ENCODE measurements around the gene TMEM132C. TPM values are rescaled to one million over a fixed set of nuclear protein-coding genes. Genes with fewer than 3 reads are reported as not detected.

The TMEM132C gene
- total RNA-seq, 1 donor from 2014 or later, result 0.29 TPM

DNA sequence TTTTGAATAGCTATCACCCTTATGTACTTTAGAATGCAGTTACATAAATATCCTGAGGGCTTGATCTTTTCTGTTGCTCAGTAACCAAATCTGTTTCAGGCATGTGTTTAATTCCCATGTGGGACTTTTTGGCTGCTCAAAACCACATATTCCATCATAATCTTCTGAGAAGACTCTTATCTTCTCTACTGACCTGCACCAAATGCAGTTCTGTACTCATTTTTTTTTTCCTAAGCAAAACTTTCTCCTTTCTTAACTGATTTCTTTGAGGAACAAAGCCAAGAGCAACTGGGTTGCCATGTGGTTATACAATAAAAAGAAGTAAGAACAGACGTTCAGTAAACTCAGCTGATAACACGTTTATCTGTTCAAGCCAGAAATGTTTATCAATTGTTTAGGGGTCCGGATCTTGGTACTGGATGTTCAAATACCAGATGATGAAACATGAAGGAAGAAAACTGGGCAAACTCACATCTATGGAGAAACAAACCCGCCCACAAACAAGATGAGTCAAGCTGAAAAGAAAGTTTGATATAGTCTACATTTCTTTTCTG is 50.1 kb downstream of the TMEM132C start:
- no peaks in the 10 kb centered on the region for H3K36me3 Mint-ChIP-seq (ENCODE audit: insufficient read depth)
- H3K4me3 Mint-ChIP-seq (ENCODE audit: low read depth), result no peak overlapping the region
- no peak for DNase-seq (ENCODE audit: low spot score, unreplicated experiment)
- no peak overlapping the region for H3K27ac Mint-ChIP-seq
- peaks cover 9% of the 10 kb centered on the region for H3K9me3 Mint-ChIP-seq (ENCODE audit: low read depth)
- TF ChIP-seq CTCF (IDR thresholded peaks at IDR 0.05; ENCODE audit: unreplicated experiment), result no peak
- peaks cover 31% of the 10 kb centered on the region for H3K27me3 Mint-ChIP-seq
- H3K4me1 Mint-ChIP-seq (ENCODE audit: low read depth), result peaks cover 11% of the 10 kb centered on the region

DNA sequence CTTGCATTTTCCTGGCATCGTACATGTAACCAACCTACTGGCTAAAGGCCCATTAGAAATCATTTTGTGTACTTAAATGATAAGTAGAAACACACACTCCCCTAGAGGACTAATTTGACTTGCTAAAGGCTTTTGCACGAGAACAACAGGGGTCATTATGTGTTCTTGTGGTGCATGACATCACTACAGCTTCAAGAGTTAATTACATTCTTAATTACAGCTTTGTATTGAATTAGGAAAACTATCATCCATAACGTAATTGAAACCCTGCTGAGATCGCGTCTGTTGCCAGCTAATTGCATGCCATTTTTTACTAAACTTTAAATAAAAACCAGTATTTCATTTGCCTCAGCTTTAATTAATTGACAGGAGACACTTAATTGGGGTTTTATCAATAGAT is 51.4 kb downstream of the TMEM132C start:
- Mint-ChIP-seq H3K36me3 (ENCODE audit: insufficient read depth) (no peaks in the 10 kb centered on the region), H3K4me1 (ENCODE audit: low read depth) (peaks cover 11% of the 10 kb centered on the region), H3K9me3 (ENCODE audit: low read depth) (peaks cover 11% of the 10 kb centered on the region), H3K27me3 (peaks cover 23% of the 10 kb centered on the region), H3K4me3 (ENCODE audit: low read depth) (no peak overlapping the region), H3K27ac (no peak overlapping the region)
- no peak for TF ChIP-seq CTCF (IDR thresholded peaks at IDR 0.05; ENCODE audit: unreplicated experiment)
- no peak for DNase-seq (ENCODE audit: low spot score, unreplicated experiment)

- Mint-ChIP-seq H3K36me3 (ENCODE audit: insufficient read depth) (no peaks in the 10 kb centered on the region), H3K27ac (no peak overlapping the region), H3K27me3 (peaks cover 23% of the 10 kb centered on the region), H3K4me3 (ENCODE audit: low read depth) (no peak overlapping the region), H3K9me3 (ENCODE audit: low read depth) (peaks cover 11% of the 10 kb centered on the region), H3K4me1 (ENCODE audit: low read depth) (peaks cover 14% of the 10 kb centered on the region)
- DNase-seq (ENCODE audit: low spot score, unreplicated experiment), result no peak
- TF ChIP-seq CTCF (IDR thresholded peaks at IDR 0.05; ENCODE audit: unreplicated experiment), result no peak
These were observed 52.0 kb downstream of the TMEM132C start for GRCh38 chr12:128318946-128319345.

DNA sequence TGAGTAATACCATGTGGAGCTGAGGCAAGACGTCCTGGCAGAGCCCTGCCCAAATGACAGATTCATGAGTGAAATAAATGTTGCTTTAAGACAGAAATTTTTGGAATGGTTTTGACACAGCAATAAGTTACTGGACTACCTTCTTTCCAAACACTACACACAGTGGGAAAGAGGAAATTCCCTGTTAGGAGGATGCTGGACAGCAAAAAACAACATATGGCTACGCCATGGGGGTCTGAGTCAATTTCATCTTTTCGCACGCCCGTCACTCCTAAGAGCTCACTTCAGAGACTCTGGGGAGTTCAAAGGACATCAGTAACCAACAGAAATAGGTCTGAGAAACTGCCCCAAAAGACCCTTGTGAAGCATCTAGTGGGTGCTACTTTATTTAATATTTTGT is 55.4 kb downstream of the TMEM132C start:
- H3K36me3 Mint-ChIP-seq (ENCODE audit: insufficient read depth), result no peaks in the 10 kb centered on the region
- DNase-seq (ENCODE audit: low spot score, unreplicated experiment), result no peak
- TF ChIP-seq CTCF (IDR thresholded peaks at IDR 0.05; ENCODE audit: unreplicated experiment), result no peak
- H3K9me3 Mint-ChIP-seq (ENCODE audit: low read depth), result peaks cover 11% of the 10 kb centered on the region
- H3K27ac Mint-ChIP-seq, result no peak overlapping the region
- H3K27me3 Mint-ChIP-seq, result peaks cover 9% of the 10 kb centered on the region
- H3K4me1 Mint-ChIP-seq (ENCODE audit: low read depth), result peaks cover 6% of the 10 kb centered on the region
- no peak overlapping the region for H3K4me3 Mint-ChIP-seq (ENCODE audit: low read depth)

DNA sequence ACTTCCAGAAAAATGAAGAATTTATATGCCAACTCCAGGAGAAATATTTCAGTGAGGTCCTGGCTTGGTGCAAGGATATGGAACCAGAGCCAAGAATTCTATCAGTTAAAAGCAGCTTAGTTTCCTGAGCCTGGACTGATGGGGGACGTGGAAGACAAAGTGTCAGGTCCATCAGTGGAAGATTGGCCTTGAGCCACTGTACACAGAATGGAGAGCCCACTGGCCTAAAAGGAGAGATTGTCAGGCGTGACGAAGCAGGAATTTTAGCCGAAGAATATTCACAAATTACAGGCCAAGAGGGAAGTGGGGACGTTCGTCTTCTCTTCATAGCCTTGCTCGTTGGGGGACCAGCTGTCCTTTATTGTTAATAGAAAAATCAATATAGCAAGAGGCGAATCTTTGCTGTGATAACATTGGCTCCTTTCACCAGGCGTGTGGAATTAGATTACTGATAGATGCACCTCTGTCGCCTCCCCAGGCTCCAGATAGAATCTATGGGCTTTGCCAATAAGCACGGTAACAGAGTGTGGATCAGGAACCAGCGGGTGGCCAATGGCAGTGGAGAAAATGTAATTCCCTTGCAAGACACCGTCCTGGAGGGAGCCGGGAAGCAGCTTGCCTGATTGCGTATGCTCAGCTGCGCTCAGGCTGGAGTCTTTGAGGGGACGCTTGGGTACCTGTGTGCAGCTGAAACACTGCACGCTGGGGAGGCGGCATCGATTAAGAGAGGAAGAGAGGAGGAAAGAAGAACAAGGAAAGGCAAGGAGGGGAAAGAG is 56.4 kb downstream of the TMEM132C start:
- H3K9me3 Mint-ChIP-seq (ENCODE audit: low read depth), result peaks cover 11% of the 10 kb centered on the region
- no peaks in the 10 kb centered on the region for H3K36me3 Mint-ChIP-seq (ENCODE audit: insufficient read depth)
- DNase-seq (ENCODE audit: low spot score, unreplicated experiment), result no peak
- no peak for TF ChIP-seq CTCF (IDR thresholded peaks at IDR 0.05; ENCODE audit: unreplicated experiment)
- H3K27me3 Mint-ChIP-seq, result peaks cover 12% of the 10 kb centered on the region
- no peak overlapping the region for H3K4me3 Mint-ChIP-seq (ENCODE audit: low read depth)
- H3K4me1 Mint-ChIP-seq (ENCODE audit: low read depth), result peaks cover 5% of the 10 kb centered on the region
- no peak overlapping the region for H3K27ac Mint-ChIP-seq

Data from progenitor cell of endocrine pancreas (in vitro differentiated cells).